Neural progenitor cell (in vitro differentiated cells): ENCODE data around the gene BSDC1.

Source experiments
- EZH2 ChIP-seq: fragments of 200-600 bp; sonication (generic); IDR thresholded peaks from 2 replicates; pipeline ENCODE4 v1.6.1; 2017; ENCODE audit warnings: antibody characterized with exemption, mild to moderate bottlenecking, moderate library complexity
- TF ChIP-seq, protein P1 (sequence below): fragments of 200-600 bp; sonication (generic); IDR thresholded peaks from 2 replicates; pipeline ENCODE4 v1.5.1; 2017; ENCODE audit warnings: antibody characterized with exemption, mild to moderate bottlenecking

DNA sequence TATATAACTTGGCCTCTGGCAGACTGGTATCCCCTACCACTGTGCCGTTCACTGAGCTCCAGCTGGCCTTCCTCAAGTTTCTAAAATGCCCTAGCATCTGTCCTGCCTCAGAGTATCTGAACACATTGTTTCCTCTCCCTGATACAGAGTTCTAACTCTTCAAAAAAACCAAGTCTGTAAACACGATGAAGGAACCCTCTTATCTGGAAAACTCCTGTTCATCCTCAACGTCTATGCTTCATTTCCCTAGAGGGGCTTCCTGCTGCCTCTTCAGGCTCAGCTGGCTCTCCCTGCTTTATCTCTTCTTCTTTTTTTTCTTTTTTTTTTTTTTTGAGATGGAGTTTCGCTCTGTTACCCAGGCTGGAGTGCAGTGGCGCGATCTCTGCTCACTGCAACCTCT lies 5.6 kb downstream of the BSDC1 start:
- no peak for TF ChIP-seq EZH2
- TF ChIP-seq, protein P1, sequence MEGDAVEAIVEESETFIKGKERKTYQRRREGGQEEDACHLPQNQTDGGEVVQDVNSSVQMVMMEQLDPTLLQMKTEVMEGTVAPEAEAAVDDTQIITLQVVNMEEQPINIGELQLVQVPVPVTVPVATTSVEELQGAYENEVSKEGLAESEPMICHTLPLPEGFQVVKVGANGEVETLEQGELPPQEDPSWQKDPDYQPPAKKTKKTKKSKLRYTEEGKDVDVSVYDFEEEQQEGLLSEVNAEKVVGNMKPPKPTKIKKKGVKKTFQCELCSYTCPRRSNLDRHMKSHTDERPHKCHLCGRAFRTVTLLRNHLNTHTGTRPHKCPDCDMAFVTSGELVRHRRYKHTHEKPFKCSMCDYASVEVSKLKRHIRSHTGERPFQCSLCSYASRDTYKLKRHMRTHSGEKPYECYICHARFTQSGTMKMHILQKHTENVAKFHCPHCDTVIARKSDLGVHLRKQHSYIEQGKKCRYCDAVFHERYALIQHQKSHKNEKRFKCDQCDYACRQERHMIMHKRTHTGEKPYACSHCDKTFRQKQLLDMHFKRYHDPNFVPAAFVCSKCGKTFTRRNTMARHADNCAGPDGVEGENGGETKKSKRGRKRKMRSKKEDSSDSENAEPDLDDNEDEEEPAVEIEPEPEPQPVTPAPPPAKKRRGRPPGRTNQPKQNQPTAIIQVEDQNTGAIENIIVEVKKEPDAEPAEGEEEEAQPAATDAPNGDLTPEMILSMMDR = no peak
